Chondrocyte (in vitro differentiated cells): ENCODE results near the gene ARAP1. TPM values are rescaled to one million over a fixed set of nuclear protein-coding genes. Genes with fewer than 3 reads are reported as not detected.

ENCODE experiments used
- DNase-seq: peaks from one replicate; pipeline ENCODE4 v3.0.0; 2021; ENCODE audit warnings: mixed read lengths, low spot score
- H3K27ac Mint-ChIP-seq: one replicate; pipeline ENCODE4 v1.8.0; 2021; ENCODE audit warnings: mild to moderate bottlenecking, moderate library complexity, mixed read lengths; ENCODE audit not compliant: unreplicated experiment
- H3K27me3 Mint-ChIP-seq: 2 replicates; pipeline ENCODE4 v1.8.0; 2021; ENCODE audit warnings: low read depth, mixed read lengths
- H3K36me3 Mint-ChIP-seq: 2 replicates; pipeline ENCODE4 v1.8.0; 2021; ENCODE audit warnings: low read depth, mixed read lengths
- H3K4me1 Mint-ChIP-seq: 2 replicates; pipeline ENCODE4 v1.8.0; 2021; ENCODE audit warnings: low read depth, mild to moderate bottlenecking, mixed read lengths
- H3K4me3 Mint-ChIP-seq: one replicate; pipeline ENCODE4 v1.8.0; 2021; ENCODE audit warnings: mild to moderate bottlenecking, moderate library complexity, mixed read lengths; ENCODE audit not compliant: unreplicated experiment
- H3K9me3 Mint-ChIP-seq: 2 replicates; pipeline ENCODE4 v1.8.0; 2021; ENCODE audit warnings: low read depth, mixed read lengths
- total RNA-seq: library from RNA; stranded (reverse); gene quantifications from 3 replicates; pipeline ENCODE4 v1.2.1, GENCODE V29; 2021
- TF ChIP-seq, protein P1 (sequence below): fragments of 200-600 bp; sonication (generic); IDR thresholded peaks from 2 replicates; pipeline ENCODE4 v1.5.0; 2021; ENCODE audit warnings: antibody characterized with exemption, mild to moderate bottlenecking, moderate library complexity

Gene ARAP1
- total RNA-seq, 1 donor from 2014 or later = 45.3 TPM

DNA sequence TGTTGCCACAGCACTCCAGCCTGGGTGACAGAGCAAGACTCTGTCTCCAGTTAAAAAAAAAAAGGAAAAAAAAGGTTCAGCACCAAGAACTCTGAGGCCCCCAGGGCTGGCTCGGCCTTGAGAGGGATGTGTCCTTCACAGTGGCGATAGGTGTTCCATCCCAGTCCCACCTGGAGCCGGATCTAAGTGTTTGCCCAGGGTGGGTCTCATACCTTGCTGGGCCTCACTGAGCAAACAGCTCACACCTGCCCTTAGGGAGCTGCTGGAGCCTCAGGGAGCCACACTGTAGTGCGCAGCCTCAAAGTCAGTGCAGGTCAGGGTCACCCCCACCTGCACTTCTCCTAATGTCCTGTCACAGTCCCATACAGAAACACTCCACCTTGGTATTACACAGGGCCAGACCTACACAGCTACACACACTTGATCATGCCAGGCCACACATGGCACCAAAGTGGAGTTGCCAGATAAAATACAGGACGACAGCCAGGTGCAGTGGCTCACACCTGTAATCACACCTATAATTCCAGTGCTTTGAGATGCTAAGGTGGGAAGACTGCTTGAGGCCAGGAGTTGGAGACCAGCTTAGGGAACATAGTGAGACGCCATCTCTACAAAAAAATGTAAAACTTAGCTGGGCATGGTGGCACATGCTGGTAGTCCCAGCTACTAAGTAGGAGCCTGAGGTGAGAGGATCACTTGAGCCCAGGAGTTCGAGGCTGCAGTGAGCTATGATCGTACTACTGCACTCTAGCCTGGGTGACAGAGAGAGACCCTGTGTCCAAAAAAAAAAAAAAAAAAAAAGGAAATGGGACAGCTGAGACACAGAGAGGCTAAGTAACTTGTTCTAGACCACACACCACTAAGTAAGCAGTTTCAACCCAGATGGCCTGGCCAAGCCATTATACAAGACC is 34.4 kb upstream of the ARAP1 start:
- no peaks in the 10 kb centered on the region for H3K27me3 Mint-ChIP-seq
- no peaks in the 10 kb centered on the region for H3K9me3 Mint-ChIP-seq
- no peaks in the 10 kb centered on the region for H3K36me3 Mint-ChIP-seq
- H3K4me3 Mint-ChIP-seq = no peak overlapping the region
- TF ChIP-seq, protein P1, sequence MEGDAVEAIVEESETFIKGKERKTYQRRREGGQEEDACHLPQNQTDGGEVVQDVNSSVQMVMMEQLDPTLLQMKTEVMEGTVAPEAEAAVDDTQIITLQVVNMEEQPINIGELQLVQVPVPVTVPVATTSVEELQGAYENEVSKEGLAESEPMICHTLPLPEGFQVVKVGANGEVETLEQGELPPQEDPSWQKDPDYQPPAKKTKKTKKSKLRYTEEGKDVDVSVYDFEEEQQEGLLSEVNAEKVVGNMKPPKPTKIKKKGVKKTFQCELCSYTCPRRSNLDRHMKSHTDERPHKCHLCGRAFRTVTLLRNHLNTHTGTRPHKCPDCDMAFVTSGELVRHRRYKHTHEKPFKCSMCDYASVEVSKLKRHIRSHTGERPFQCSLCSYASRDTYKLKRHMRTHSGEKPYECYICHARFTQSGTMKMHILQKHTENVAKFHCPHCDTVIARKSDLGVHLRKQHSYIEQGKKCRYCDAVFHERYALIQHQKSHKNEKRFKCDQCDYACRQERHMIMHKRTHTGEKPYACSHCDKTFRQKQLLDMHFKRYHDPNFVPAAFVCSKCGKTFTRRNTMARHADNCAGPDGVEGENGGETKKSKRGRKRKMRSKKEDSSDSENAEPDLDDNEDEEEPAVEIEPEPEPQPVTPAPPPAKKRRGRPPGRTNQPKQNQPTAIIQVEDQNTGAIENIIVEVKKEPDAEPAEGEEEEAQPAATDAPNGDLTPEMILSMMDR = no peak
- H3K27ac Mint-ChIP-seq = no peak overlapping the region
- DNase-seq = no peak
- peaks cover 42% of the 10 kb centered on the region for H3K4me1 Mint-ChIP-seq

DNA sequence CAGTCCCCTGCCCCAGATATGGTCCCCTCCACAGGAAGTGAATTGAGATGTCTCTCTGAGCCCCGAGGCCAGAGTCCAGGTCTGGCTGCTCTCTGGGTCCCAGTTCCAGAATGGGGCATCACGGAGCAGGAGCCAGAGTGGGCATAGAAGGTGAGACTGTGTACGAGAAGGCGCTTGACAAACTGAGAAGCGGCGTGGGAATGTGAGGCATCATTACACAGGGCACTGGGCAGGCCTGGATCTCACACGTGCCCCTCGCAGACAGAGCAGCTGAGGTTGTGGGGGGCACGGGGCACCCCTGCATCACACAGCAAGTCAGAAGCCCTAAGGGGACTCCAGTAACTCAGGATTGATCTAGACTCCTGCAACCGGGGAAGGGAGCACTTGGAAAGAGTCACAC is 32.5 kb upstream of the ARAP1 start:
- no peaks in the 10 kb centered on the region for H3K27me3 Mint-ChIP-seq
- H3K9me3 Mint-ChIP-seq = no peaks in the 10 kb centered on the region
- no peaks in the 10 kb centered on the region for H3K36me3 Mint-ChIP-seq
- TF ChIP-seq, protein P1 = no peak
- H3K27ac Mint-ChIP-seq = no peak overlapping the region
- no peak for DNase-seq
- H3K4me1 Mint-ChIP-seq = peaks cover 40% of the 10 kb centered on the region
- no peak overlapping the region for H3K4me3 Mint-ChIP-seq

DNA sequence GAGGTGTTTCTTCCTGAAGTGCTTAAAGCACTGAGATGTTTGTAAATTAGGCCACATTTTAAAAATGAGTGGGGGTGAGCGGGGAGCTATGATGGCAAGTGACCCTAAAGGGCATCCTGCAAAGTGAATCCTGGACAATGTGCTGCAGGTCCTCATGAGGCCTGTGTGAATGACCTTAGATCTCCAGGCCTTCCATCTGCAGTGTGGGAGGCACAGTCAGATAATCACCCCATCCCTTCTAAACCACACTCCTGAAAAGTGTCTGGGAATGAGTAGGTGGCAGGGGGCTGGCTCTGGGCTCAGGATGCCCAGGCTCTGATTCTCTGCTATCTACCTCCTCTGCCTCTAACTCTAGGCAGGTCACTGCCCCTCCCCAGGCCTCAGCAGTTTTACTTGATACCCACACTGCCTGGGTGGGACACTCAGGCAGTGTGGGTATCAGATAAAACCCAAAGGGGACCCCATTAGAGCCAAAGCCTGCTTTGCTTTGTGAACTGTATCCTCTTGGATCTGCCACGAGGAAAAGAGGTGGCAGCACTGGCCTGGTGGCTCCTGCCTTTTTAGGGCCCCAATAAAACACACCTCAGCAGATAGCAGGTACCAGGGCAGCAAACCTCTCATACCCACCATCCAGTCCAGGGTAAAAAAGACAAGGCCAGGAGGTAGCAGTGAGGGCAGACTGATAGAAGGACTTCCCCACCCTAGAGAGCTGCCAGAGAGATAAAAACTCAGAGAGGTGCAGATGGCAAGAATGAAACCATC is 31.1 kb upstream of the ARAP1 start:
- no peaks in the 10 kb centered on the region for H3K9me3 Mint-ChIP-seq
- TF ChIP-seq, protein P1 = no peak
- DNase-seq = no peak
- H3K36me3 Mint-ChIP-seq = peaks cover 1% of the 10 kb centered on the region
- no peaks in the 10 kb centered on the region for H3K27me3 Mint-ChIP-seq
- H3K4me1 Mint-ChIP-seq = peaks cover 43% of the 10 kb centered on the region
- no peak overlapping the region for H3K27ac Mint-ChIP-seq
- no peak overlapping the region for H3K4me3 Mint-ChIP-seq

DNA sequence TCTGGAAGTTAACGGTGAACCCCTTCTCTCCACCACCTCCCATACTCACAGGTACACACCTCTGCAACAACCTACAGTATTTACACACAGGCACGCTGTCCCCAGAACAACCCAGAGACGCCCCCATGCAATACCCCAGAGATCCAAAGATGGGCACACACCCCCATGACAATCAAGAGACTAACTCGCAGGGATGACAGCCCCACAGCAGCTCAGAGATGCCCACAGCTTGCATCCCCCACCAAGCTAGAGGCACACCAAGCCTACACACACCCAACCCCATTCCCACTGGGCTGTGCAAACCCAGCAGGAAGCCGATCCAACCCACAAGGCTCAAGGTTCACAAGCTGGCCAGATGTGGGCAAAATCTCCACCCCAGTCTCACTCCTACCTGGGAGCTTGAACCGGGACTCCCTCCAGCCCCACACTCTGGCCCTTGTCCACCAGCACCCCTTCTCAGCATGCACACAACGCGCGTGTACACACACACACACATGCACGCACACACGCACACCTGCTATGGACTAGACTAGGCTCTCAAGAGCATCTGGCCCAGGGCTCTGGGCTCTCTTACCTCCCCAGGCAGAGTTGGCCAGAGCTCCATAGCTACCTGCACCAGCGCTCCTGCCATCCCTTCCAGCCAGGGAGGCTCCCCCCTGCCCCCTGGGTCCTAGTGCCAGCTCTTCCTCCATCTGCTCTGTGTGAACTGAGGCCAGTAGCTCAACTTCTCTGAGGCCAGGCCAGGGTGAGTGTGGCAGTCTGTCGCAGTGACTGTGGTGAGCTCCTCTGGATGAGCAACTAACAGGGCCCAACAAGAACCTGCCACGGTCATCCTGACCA is 30.1 kb upstream of the ARAP1 start:
- Mint-ChIP-seq H3K27ac (no peak overlapping the region), H3K9me3 (no peaks in the 10 kb centered on the region), H3K4me3 (peak overlapping the region; percentile 61), H3K4me1 (peaks cover 48% of the 10 kb centered on the region), H3K36me3 (peaks cover 1% of the 10 kb centered on the region), H3K27me3 (no peaks in the 10 kb centered on the region)
- no peak for DNase-seq
- TF ChIP-seq, protein P1 = no peak
